Endometrium (tissue), 2 donors: ENCODE data around the gene TIFAB.
"Not testable (repeated sequence)": the region's sequence is repeated elsewhere in the genome, so short reads cannot be mapped to it uniquely, and the experiment has no call there.

Experiments
- FAIRE-seq: peaks from 2 replicates; lab custom pipeline; 2012; peaks lifted over from hg19 to GRCh38; lab: Jason Lieb, UNC
- donor health status: control.
- donor health status: control.

The TIFAB gene

GRCh38 chr5:135452321-135453030 lies at the start of gene TIFAB:
TIFAB (minus strand) TSS chr5:135452351; CDS start chr5:135449939, 2,412 bp downstream.
- FAIRE-seq = no peak

- no peak for FAIRE-seq
These were observed 46.5 kb upstream of the TIFAB start for GRCh38 chr5:135498637-135498995.

- no peak for FAIRE-seq
These were observed 46.0 kb upstream of the TIFAB start for GRCh38 chr5:135497971-135498636.

GRCh38 chr5:135495531-135495930 lies 43.4 kb upstream of the TIFAB start:
- FAIRE-seq = not testable (repeated sequence)

GRCh38 chr5:135494196-135494595 lies 42.0 kb upstream of the TIFAB start:
- no peak for FAIRE-seq

- no peak for FAIRE-seq
These were observed 41.4 kb upstream of the TIFAB start for GRCh38 chr5:135493406-135494180.

GRCh38 chr5:135492319-135492626 lies 40.1 kb upstream of the TIFAB start:
- no peak for FAIRE-seq

- no peak for FAIRE-seq
These were observed 39.6 kb upstream of the TIFAB start for GRCh38 chr5:135491552-135492318.

GRCh38 chr5:135491038-135491551 lies 38.9 kb upstream of the TIFAB start:
- no peak for FAIRE-seq

- no peak for FAIRE-seq
These were observed 38.3 kb upstream of the TIFAB start for GRCh38 chr5:135490245-135491037.

- no peak for FAIRE-seq
These were observed 37.5 kb upstream of the TIFAB start for GRCh38 chr5:135489466-135490244.

- no peak for FAIRE-seq
These were observed 36.7 kb upstream of the TIFAB start for GRCh38 chr5:135488727-135489465.

- no peak for FAIRE-seq
These were observed 35.8 kb upstream of the TIFAB start for GRCh38 chr5:135487839-135488514.

- no peak for FAIRE-seq
These were observed 34.9 kb upstream of the TIFAB start for GRCh38 chr5:135487037-135487395.

GRCh38 chr5:135486131-135487036 lies 34.2 kb upstream of the TIFAB start:
- FAIRE-seq = no peak

- no peak for FAIRE-seq
These were observed 32.5 kb upstream of the TIFAB start for GRCh38 chr5:135484674-135485086.

- no peak for FAIRE-seq
These were observed 31.1 kb upstream of the TIFAB start for GRCh38 chr5:135483254-135483653.

GRCh38 chr5:135482381-135482933 lies 30.3 kb upstream of the TIFAB start:
- FAIRE-seq = no peak
